RWPE1 (cell line): Measurements from ENCODE around the gene OLR1.

Experiments used
- CTCF ChIA-PET: fragments of 350-600 bp; sonication (Branson Sonifier 250); formaldehyde crosslinking; extraction: SDS; loops from one replicate; lab custom pipeline; 2021; lab: Yijun Ruan, JAX
- POLR2A ChIA-PET: fragments of 400-600 bp; formaldehyde crosslinking; extraction: SDS; loops from one replicate; lab custom pipeline; 2020; ENCODE audit warnings: antibody characterized with exemption; ENCODE audit not compliant: low non-redundant PET; lab: Yijun Ruan, JAX
- DNase-seq: peaks from one replicate; pipeline ENCODE4 v3.0.0; 2012; ENCODE audit warnings: low spot score
- H3K27ac ChIP-seq: fragments of 450-650 bp; 2 replicates; pipeline ENCODE4 v1.5.1; 2017
- CTCF ChIP-seq: fragments of 450-650 bp; conservative IDR thresholded peaks from 2 replicates; pipeline ENCODE4 v1.5.1; 2017; ENCODE audit warnings: low read depth, mild to moderate bottlenecking

OLR1 gene

DNA sequence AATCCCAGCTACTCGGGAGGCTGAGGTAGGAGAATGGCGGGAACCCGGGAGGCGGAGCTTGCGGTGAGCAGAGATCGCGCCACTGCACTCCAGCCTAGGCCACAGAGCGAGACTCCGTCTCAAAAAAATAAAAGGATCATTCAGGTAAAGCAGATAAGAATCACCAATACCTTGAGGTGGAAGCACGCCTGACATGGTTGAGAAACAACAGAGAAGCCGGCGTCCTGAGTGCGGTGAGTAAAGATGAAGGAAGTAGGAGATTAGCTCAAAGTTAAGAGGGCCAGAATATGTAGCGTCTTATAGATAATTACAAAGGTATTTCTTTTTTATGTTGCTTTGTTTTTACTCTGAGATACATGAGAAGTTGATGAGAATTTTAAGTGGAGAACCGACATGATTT, 56.6 kb downstream of the OLR1 start:
- no peak for TF ChIP-seq CTCF
- CTCF ChIA-PET = no interaction called here
- POLR2A ChIA-PET = no interaction called here
- H3K27ac ChIP-seq = no peak overlapping the region
- DNase-seq = no peak

- H3K27ac ChIP-seq = no peak overlapping the region
- DNase-seq = no peak
- ChIA-PET POLR2A (no interaction called here), CTCF (interaction anchor here (0.7 kb wide), 2 partner anchors 300 to 621 kb away, joined by 3 to 5 read pairs; no protein-coding TSS in a partner anchor)
- no peak for TF ChIP-seq CTCF
Measured at GRCh38 chr12:10113920-10114319, 58.0 kb downstream of the OLR1 start.

DNA sequence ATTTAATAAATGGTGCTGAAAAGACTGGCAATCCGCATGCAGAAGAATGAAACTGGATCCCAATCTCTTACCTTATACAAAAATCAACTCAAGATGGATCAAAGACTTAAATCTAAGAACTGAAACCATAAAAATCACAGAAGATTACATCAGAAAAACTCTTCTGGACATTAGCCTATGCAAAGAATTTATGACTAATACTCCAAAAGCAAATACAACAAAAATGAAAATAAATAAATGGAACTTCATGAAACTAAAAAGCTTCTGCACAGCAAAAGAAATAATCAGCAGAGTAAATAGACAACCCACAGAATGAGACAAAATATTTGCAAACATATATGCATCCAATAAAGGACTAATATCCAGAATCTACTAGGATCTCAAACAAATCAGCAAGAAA, 58.9 kb downstream of the OLR1 start:
- no peak overlapping the region for H3K27ac ChIP-seq
- DNase-seq = no peak
- TF ChIP-seq CTCF = no peak
- POLR2A ChIA-PET = no interaction called here
- CTCF ChIA-PET = no interaction called here

DNA sequence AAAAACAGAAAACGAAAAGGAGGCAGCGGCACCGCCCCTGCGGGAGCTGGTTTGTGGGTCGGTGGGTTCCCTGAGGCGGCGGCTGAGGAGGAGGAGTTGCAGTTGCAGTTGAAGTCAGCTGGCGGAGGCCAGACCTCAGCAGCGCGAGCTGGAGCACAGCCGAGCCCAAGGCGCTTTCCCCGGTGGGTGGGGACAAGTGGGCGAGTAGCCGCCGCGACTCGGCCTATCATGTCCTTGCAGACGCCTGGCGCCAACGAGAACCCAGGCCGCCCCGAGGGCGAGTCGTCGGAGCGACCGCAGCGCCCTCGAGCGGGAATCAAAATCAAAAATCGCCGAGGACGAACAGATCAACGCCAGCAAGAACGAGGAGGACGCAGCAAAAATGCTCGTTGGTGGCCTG, 60.5 kb downstream of the OLR1 start:
- CTCF ChIA-PET = no interaction called here
- TF ChIP-seq CTCF = no peak
- DNase-seq = no peak
- POLR2A ChIA-PET = no interaction called here
- H3K27ac ChIP-seq = no peak overlapping the region

GRCh38 chr12:10110256-10110844, 61.6 kb downstream of the OLR1 start:
- no peak for DNase-seq
- TF ChIP-seq CTCF = no peak
- POLR2A ChIA-PET = no interaction called here
- H3K27ac ChIP-seq = no peak overlapping the region
- CTCF ChIA-PET = interaction anchor here (0.6 kb wide), 1 partner anchor 839 kb away, joined by 3 read pairs; no protein-coding TSS in a partner anchor
